Stomach (tissue), 9 donors: ENCODE results near the gene FDX2. TPM values are rescaled to one million over a fixed set of nuclear protein-coding genes. Genes with fewer than 3 reads are reported as not detected.
A peak's percentile ranks its signal among the peaks of the same experiment; 100 is the strongest.

Experiments
- DNase-seq, 2 donors: peaks; one replicate each; pipeline versions ENCODE4 v3.0.0 to v3.0.0-alpha.2; 2013 to 2019
- H3K27ac ChIP-seq, 5 donors: fragments of 200-600 bp in 4 of 5; sonication (generic) in 4 of 5; one replicate each; pipeline ENCODE4 v1.5.1; 2013 to 2019; ENCODE audit warnings: mild to moderate bottlenecking in 1 of 5, moderate library complexity in 1 of 5
- H3K27me3 ChIP-seq, 3 donors: fragments of 200-600 bp; sonication (generic); one replicate each; pipeline ENCODE4 v1.5.1; 2017 to 2019; ENCODE audit warnings: mixed run types in 1 of 3
- H3K36me3 ChIP-seq, 4 donors: fragments of 200-600 bp; sonication (generic); 1 replicate in 3 of 4; 2 replicates in 1 of 4; pipeline ENCODE4 v1.5.1; 2016 to 2019
- H3K4me1 ChIP-seq, 4 donors: fragments of 200-600 bp; sonication (generic); one replicate each; pipeline ENCODE4 v1.5.1; 2016 to 2019
- H3K4me3 ChIP-seq, 4 donors: fragments of 200-600 bp; sonication (generic) in 3 of 4; one replicate each; pipeline ENCODE4 v1.5.1; 2016 to 2019; ENCODE audit warnings: mild to moderate bottlenecking in 1 of 4
- H3K9me3 ChIP-seq, 4 donors: fragments of 200-600 bp; sonication (generic); one replicate each; pipeline ENCODE4 v1.5.1; 2016 to 2019
- CTCF ChIP-seq, 7 experiments: fragments of 450-650 bp in 4 of 7; fragments of 200-600 bp in 3 of 7; sonication (generic) in 3 of 7; IDR thresholded peaks; one replicate each; pipeline ENCODE4 v1.5.1; 2016 to 2019; ENCODE audit warnings: antibody characterized with exemption in 7 of 7, control low read depth in 2 of 7, mild to moderate bottlenecking in 1 of 7
- EP300 ChIP-seq: sonication (generic); formaldehyde crosslinking; IDR thresholded peaks from one replicate; pipeline ENCODE4 v1.6.1; 2017; ENCODE audit warnings: antibody characterized with exemption
- POLR2A ChIP-seq, 4 donors: fragments of 450-650 bp; IDR thresholded peaks; one replicate each; pipeline ENCODE4 v1.6.1; 2016; ENCODE audit warnings: antibody characterized with exemption in 4 of 4, control low read depth in 2 of 4, mild to moderate bottlenecking in 1 of 4, moderate library complexity in 1 of 4
- POLR2AphosphoS5 ChIP-seq, 3 donors: sonication (generic); formaldehyde crosslinking; IDR thresholded peaks; one replicate each; pipeline ENCODE4 v1.6.1; 2016; ENCODE audit warnings: antibody characterized with exemption in 3 of 3
- WGBS, 5 donors: extraction: QIAGEN DNeasy Blood & Tissue Kit in 3 of 5; methylation state at CpG; one replicate each; pipeline versions ENCODE4 v1.1.5 to v1.1.7; 2013 to 2018; 5-methylcytosine and 5-hydroxymethylcytosine counted together
- intact Hi-C: fragments of 100-400 bp; cut with DNase I; formaldehyde crosslinking; loops from one replicate; pipeline ENCODE4 v1.15.1; 2023; ENCODE audit warnings: low total_unique reads
- polyA plus RNA-seq, 3 donors: library from polyadenylated mRNA; stranded (reverse); fragments of 200-250 nt; gene quantifications; one replicate each; pipeline ENCODE4 v1.2.3, GENCODE V29; 2013
- total RNA-seq, 5 donors: library from RNA; depleted of rRNA; stranded (reverse); fragments of >200 nt; gene quantifications; one replicate each; pipeline versions ENCODE4 v1.1.0 to v1.2.3, GENCODE V29; 2014 to 2016
- donor health status: healthy with polysubstance abuse.
- donor health status: Bipolar disorder and iron deficiency.
- donor health status: healthy.

FDX2 gene
- total and polyA plus RNA-seq, 8 donors: 0.89 to 54.3 (median 28.8) TPM; not detected in 1

- DNase-seq: peak in 1 of 2 donors; percentile 21
- intact Hi-C loops: no loop called here
- no peaks in the 10 kb centered on the region for H3K9me3 ChIP-seq
- peak overlapping the region; percentile 6 to 96 (median 88) for H3K27ac ChIP-seq
- H3K4me1 ChIP-seq: peaks cover 17 to 43% (median 39%) of the 10 kb centered on the region in 4 donors
- 55 to 64% (median 61%) methylated on average over 15 to 26 of the region's 26 CpGs for WGBS, 5 donors
- H3K27me3 ChIP-seq: no peaks in the 10 kb centered on the region
- H3K4me3 ChIP-seq: peak overlapping the region in 3 of 4 donors; percentile 81 to 83 (median 82)
- TF ChIP-seq CTCF (IDR thresholded peaks at IDR 0.05): no peak
- TF ChIP-seq POLR2A (IDR thresholded peaks at IDR 0.05): no peak
- no peak for TF ChIP-seq EP300
- no peak for TF ChIP-seq POLR2AphosphoS5 (IDR thresholded peaks at IDR 0.05)
- peaks cover 1 to 8% (median 2%) of the 10 kb centered on the region in 4 donors for H3K36me3 ChIP-seq
Observed at GRCh38 chr19:10335352-10335985, 19.7 kb upstream of the FDX2 start.

GRCh38 chr19:10334588-10335351 lies 19.0 kb upstream of the FDX2 start:
- Histone ChIP-seq H3K27ac (peak overlapping the region; percentile 88 to 96 (median 90)), H3K9me3 (no peaks in the 10 kb centered on the region), H3K27me3 (no peaks in the 10 kb centered on the region), H3K4me1 (peaks cover 17 to 41% (median 39%) of the 10 kb centered on the region in 4 donors), H3K4me3 (peak overlapping the region; percentile 81 to 83 (median 82)), H3K36me3 (peaks cover 8 to 15% (median 9%) of the 10 kb centered on the region in 4 donors)
- WGBS, 5 donors: 12 to 34% (median 16%) methylated on average over 18 to 59 of the region's 59 CpGs
- intact Hi-C loops: no loop called here
- TF ChIP-seq POLR2AphosphoS5 (IDR thresholded peaks at IDR 0.05) (peak; percentile 60 to 92 (median 68)), POLR2A (IDR thresholded peaks at IDR 0.05) (no peak)
- peak; percentile 96 to 97 for DNase-seq

GRCh38 chr19:10333758-10334587 lies 18.2 kb upstream of the FDX2 start:
- peak overlapping the region; percentile 88 to 96 (median 90) for H3K27ac ChIP-seq
- peaks cover 16 to 23% (median 17%) of the 10 kb centered on the region in 4 donors for H3K36me3 ChIP-seq
- H3K27me3 ChIP-seq: no peaks in the 10 kb centered on the region
- intact Hi-C loops: no loop called here
- peak overlapping the region; percentile 81 to 83 (median 82) for H3K4me3 ChIP-seq
- 4 to 18% (median 11%) methylated on average over 25 to 44 of the region's 44 CpGs for WGBS, 5 donors
- H3K4me1 ChIP-seq: peaks cover 17 to 40% (median 37%) of the 10 kb centered on the region in 4 donors
- DNase-seq: no peak
- TF ChIP-seq POLR2A (IDR thresholded peaks at IDR 0.05) (no peak), POLR2AphosphoS5 (IDR thresholded peaks at IDR 0.05) (no peak), EP300 (no peak), CTCF (IDR thresholded peaks at IDR 0.05) (no peak)
- H3K9me3 ChIP-seq: no peaks in the 10 kb centered on the region

- 0 to 1% (median 0%) methylated on average over 44 to 82 of the region's 82 CpGs for WGBS, 5 donors
- Histone ChIP-seq H3K4me3 (peak within 1 kb of the TSS; percentile 81 to 83 (median 82)), H3K27me3 (no peaks in the 10 kb centered on the region), H3K36me3 (peaks cover 24 to 31% (median 25%) of the 10 kb centered on the region in 4 donors), H3K27ac (peak within 1 kb of the TSS; percentile 88 to 96 (median 90)), H3K9me3 (no peaks in the 10 kb centered on the region), H3K4me1 (peaks cover 17 to 40% (median 37%) of the 10 kb centered on the region in 4 donors)
- DNase-seq: peak; percentile 99 to 100
- TF ChIP-seq EP300 (peak; percentile 27), CTCF (IDR thresholded peaks at IDR 0.05) (no peak), POLR2AphosphoS5 (IDR thresholded peaks at IDR 0.05) (peak; percentile 37 to 84 (median 78)), POLR2A (IDR thresholded peaks at IDR 0.05) (no peak)
- intact Hi-C loops: no loop called here
Observed at GRCh38 chr19:10332965-10333757, 17.3 kb upstream of the FDX2 start, which contains the start of gene RAVER1. Gene RAVER1, minus strand, starts transcription at chr19:10333529. Its CDS starts 22 bp downstream, at chr19:10333507.
